HEK293 (cell line): Measurements from ENCODE around the gene PIP5K1C.

Source experiments
- BCL11A ChIP-seq: fragments of 450-650 bp; formaldehyde crosslinking; IDR thresholded peaks from 2 replicates; pipeline ENCODE4 v1.5.1; 2016; ENCODE audit warnings: low read depth, missing biosample characterization, missing genetic modification characterization
- GFI1B ChIP-seq: fragments of 450-650 bp; formaldehyde crosslinking; IDR thresholded peaks from 2 replicates; pipeline ENCODE4 v1.5.1; 2016; ENCODE audit warnings: missing biosample characterization, missing genetic modification characterization
- IKZF3 ChIP-seq: fragments of 450-650 bp; IDR thresholded peaks from 2 replicates; pipeline ENCODE4 v1.5.0; 2018; ENCODE audit warnings: missing biosample characterization, mild to moderate bottlenecking, missing genetic modification characterization, moderate library complexity
- INSM2 ChIP-seq: fragments of 450-650 bp; formaldehyde crosslinking; IDR thresholded peaks from 2 replicates; pipeline ENCODE4 v1.5.1; 2016; ENCODE audit warnings: missing biosample characterization, missing genetic modification characterization
- KLF1 ChIP-seq: fragments of 450-650 bp; formaldehyde crosslinking; IDR thresholded peaks from 2 replicates; pipeline ENCODE4 v1.5.1; 2016; ENCODE audit warnings: missing biosample characterization, missing genetic modification characterization
- MZF1 ChIP-seq: fragments of 450-650 bp; formaldehyde crosslinking; IDR thresholded peaks from 2 replicates; pipeline ENCODE4 v1.5.1; 2017; ENCODE audit warnings: missing biosample characterization, missing genetic modification characterization, borderline replicate concordance
- PBX3 ChIP-seq: sonication (generic); formaldehyde crosslinking; IDR thresholded peaks from 2 replicates; pipeline ENCODE4 v1.8.1; 2022; ENCODE audit warnings: mild to moderate bottlenecking, moderate library complexity, missing genetic modification reagents
- REPIN1 ChIP-seq: fragments of 450-650 bp; formaldehyde crosslinking; IDR thresholded peaks from 2 replicates; pipeline ENCODE4 v1.5.1; 2017; ENCODE audit warnings: missing biosample characterization, missing genetic modification characterization, low read depth
- SCRT2 ChIP-seq: fragments of 450-650 bp; formaldehyde crosslinking; IDR thresholded peaks from 2 replicates; pipeline ENCODE4 v1.5.1; 2016; ENCODE audit warnings: missing biosample characterization, missing genetic modification characterization
- TSHZ1 ChIP-seq: fragments of 450-650 bp; formaldehyde crosslinking; IDR thresholded peaks from 2 replicates; pipeline ENCODE4 v1.5.1; 2016; ENCODE audit warnings: missing biosample characterization, missing genetic modification characterization, borderline replicate concordance
- ZBTB10 ChIP-seq: fragments of 450-650 bp; formaldehyde crosslinking; IDR thresholded peaks from 2 replicates; pipeline ENCODE4 v1.5.1; 2016; ENCODE audit warnings: missing biosample characterization, missing genetic modification characterization
- ZBTB17 ChIP-seq: fragments of 450-650 bp; formaldehyde crosslinking; IDR thresholded peaks from 2 replicates; pipeline ENCODE4 v1.5.1; 2016; ENCODE audit warnings: missing biosample characterization, missing genetic modification characterization
- ZEB2 ChIP-seq: fragments of 450-650 bp; formaldehyde crosslinking; IDR thresholded peaks from 2 replicates; pipeline ENCODE4 v1.5.1; 2016; ENCODE audit warnings: missing biosample characterization, missing genetic modification characterization
- ZFP37 ChIP-seq: fragments of 450-650 bp; formaldehyde crosslinking; IDR thresholded peaks from 2 replicates; pipeline ENCODE4 v1.5.1; 2016; ENCODE audit warnings: missing biosample characterization, missing genetic modification characterization
- ZNF114 ChIP-seq: fragments of 450-650 bp; formaldehyde crosslinking; IDR thresholded peaks from 2 replicates; pipeline ENCODE4 v1.5.0; 2017; ENCODE audit warnings: missing biosample characterization, missing genetic modification characterization
- ZNF138 ChIP-seq: fragments of 450-650 bp; formaldehyde crosslinking; IDR thresholded peaks from 2 replicates; pipeline ENCODE4 v1.5.1; 2016; ENCODE audit warnings: missing biosample characterization, missing genetic modification characterization, borderline replicate concordance
- ZNF174 ChIP-seq: fragments of 450-650 bp; formaldehyde crosslinking; IDR thresholded peaks from 2 replicates; pipeline ENCODE4 v1.5.0; 2017; ENCODE audit warnings: missing biosample characterization, mild to moderate bottlenecking, missing genetic modification characterization
- ZNF184 ChIP-seq: fragments of 450-650 bp; IDR thresholded peaks from 2 replicates; pipeline ENCODE4 v1.5.1; 2018; ENCODE audit warnings: missing biosample characterization, mild to moderate bottlenecking, missing genetic modification characterization
- ZNF19 ChIP-seq: fragments of 450-650 bp; formaldehyde crosslinking; IDR thresholded peaks from 2 replicates; pipeline ENCODE4; 2016; ENCODE audit warnings: missing biosample characterization, missing genetic modification characterization, low read depth
- ZNF211 ChIP-seq: fragments of 450-650 bp; formaldehyde crosslinking; IDR thresholded peaks from 2 replicates; pipeline ENCODE4 v1.5.1; 2016; ENCODE audit warnings: low read depth, missing biosample characterization, missing genetic modification characterization
- ZNF223 ChIP-seq: fragments of 450-650 bp; formaldehyde crosslinking; IDR thresholded peaks from 2 replicates; pipeline ENCODE4 v1.5.1; 2016; ENCODE audit warnings: missing biosample characterization, missing genetic modification characterization
- ZNF266 ChIP-seq: fragments of 450-650 bp; formaldehyde crosslinking; IDR thresholded peaks from 2 replicates; pipeline ENCODE4 v1.5.1; 2016; ENCODE audit warnings: missing biosample characterization, missing genetic modification characterization, low read depth
- ZNF324 ChIP-seq: fragments of 450-650 bp; formaldehyde crosslinking; IDR thresholded peaks from 2 replicates; pipeline ENCODE4 v1.5.1; 2016; ENCODE audit warnings: missing biosample characterization, missing genetic modification characterization
- ZNF335 ChIP-seq: fragments of 450-650 bp; formaldehyde crosslinking; conservative IDR thresholded peaks from 2 replicates; pipeline ENCODE4 v1.5.1; 2016; ENCODE audit warnings: missing biosample characterization, missing genetic modification characterization
- ZNF366 ChIP-seq: fragments of 450-650 bp; formaldehyde crosslinking; conservative IDR thresholded peaks from 2 replicates; pipeline ENCODE4 v1.5.1; 2016; ENCODE audit warnings: missing biosample characterization, missing genetic modification characterization
- ZNF514 ChIP-seq: fragments of 450-650 bp; formaldehyde crosslinking; IDR thresholded peaks from 2 replicates; pipeline ENCODE4 v1.5.1; 2016; ENCODE audit warnings: missing biosample characterization, missing genetic modification characterization
- ZNF521 ChIP-seq: fragments of 450-650 bp; formaldehyde crosslinking; IDR thresholded peaks from 2 replicates; pipeline ENCODE4 v1.5.1; 2017; ENCODE audit warnings: missing biosample characterization, mild to moderate bottlenecking, missing genetic modification characterization
- ZNF596 ChIP-seq: fragments of 450-650 bp; IDR thresholded peaks from 2 replicates; pipeline ENCODE4 v1.5.0; 2018; ENCODE audit warnings: missing biosample characterization, mild to moderate bottlenecking, missing genetic modification characterization, moderate library complexity
- ZNF621 ChIP-seq: fragments of 450-650 bp; formaldehyde crosslinking; IDR thresholded peaks from 2 replicates; pipeline ENCODE4 v1.5.1; 2017; ENCODE audit warnings: missing biosample characterization, missing genetic modification characterization
- ZNF664 ChIP-seq: fragments of 450-650 bp; formaldehyde crosslinking; IDR thresholded peaks from 2 replicates; pipeline ENCODE4 v1.5.1; 2016; ENCODE audit warnings: missing biosample characterization, missing genetic modification characterization
- ZNF76 ChIP-seq: fragments of 450-650 bp; formaldehyde crosslinking; IDR thresholded peaks from 2 replicates; pipeline ENCODE4; 2016; ENCODE audit warnings: low read depth, missing biosample characterization, missing genetic modification characterization, borderline replicate concordance
- ZNF776 ChIP-seq: fragments of 450-650 bp; formaldehyde crosslinking; IDR thresholded peaks from 2 replicates; pipeline ENCODE4 v1.5.0; 2017; ENCODE audit warnings: missing biosample characterization, missing genetic modification characterization, borderline replicate concordance

PIP5K1C gene

GRCh38 chr19:3626473-3627350 is 73.6 kb downstream of the PIP5K1C start, which contains the start of gene CACTIN (continued):
- TF ChIP-seq TSHZ1 (no peak; the same call in 1 of the 2 replicates), ZNF211 (tag by site-specific recombination) (no peak), ZNF514 (tag by site-specific recombination) (no peak), ZNF184 (tag by site-specific recombination) (no peak), ZNF776 (no peak), ZNF324 (peak; percentile 95), ZEB2 (tag by site-specific recombination) (peak; percentile 60), ZBTB10 (tag by site-specific recombination) (peak; percentile 73), ZNF266 (tag by site-specific recombination) (no peak), ZNF19 (no peak), IKZF3 (no peak), ZNF138 (tag by site-specific recombination) (no peak), INSM2 (tag by site-specific recombination) (peak; percentile 53; the same call in 1 of the 2 replicates), KLF1 (tag by site-specific recombination) (peak; percentile 73), REPIN1 (tag by site-specific recombination) (peak; percentile 41; the same call in 1 of the 2 replicates), BCL11A (tag by site-specific recombination) (no peak), ZNF335 (tag by site-specific recombination) (peak; percentile 100), ZNF366 (tag by site-specific recombination) (no peak), ZBTB17 (tag by site-specific recombination) (peak; percentile 74), ZNF664 (tag by site-specific recombination) (no peak), SCRT2 (tag by site-specific recombination) (no peak), ZNF596 (tag by site-specific recombination) (no peak), ZNF114 (tag by site-specific recombination) (no peak), ZNF521 (no peak), ZNF223 (no peak), ZNF174 (tag by site-specific recombination) (no peak), MZF1 (tag by site-specific recombination) (no peak), GFI1B (no peak), ZNF76 (tag by site-specific recombination) (peak; percentile 63; the same call in 1 of the 2 replicates), ZFP37 (tag by site-specific recombination) (peak; percentile 76; the same call in 1 of the 2 replicates), PBX3 (CRISPR knock-in tag) (peak; percentile 82; the same call in 1 of the 2 replicates), ZNF621 (no peak)
